Sigmoid colon (tissue), 4 donors: ENCODE results near the gene POC1B.
A peak's percentile ranks its signal among the peaks of the same experiment; 100 is the strongest.

Experiments
- CTCF ChIP-seq, 4 experiments: fragments of 450-650 bp in 3 of 4; fragments of 200-600 bp in 1 of 4; IDR thresholded peaks; one replicate each; pipeline ENCODE4 v1.5.1; 2016 to 2019; ENCODE audit warnings: antibody characterized with exemption in 4 of 4, mild to moderate bottlenecking in 3 of 4, moderate library complexity in 2 of 4
- POLR2AphosphoS5 ChIP-seq, 4 donors: sonication (generic); formaldehyde crosslinking; IDR thresholded peaks; one replicate each; pipeline ENCODE4 v1.6.1; 2017; ENCODE audit warnings: antibody characterized with exemption in 4 of 4

- TF ChIP-seq CTCF (IDR thresholded peaks at IDR 0.05) (peak; percentile 33 to 75 (median 49)), POLR2AphosphoS5 (IDR thresholded peaks at IDR 0.05) (no peak)
Observed at GRCh38 chr12:89461649-89462612, 63.9 kb downstream of the POC1B start.
